SK-N-SH (cell line): ENCODE measurements around the gene RARRES1. TPM values are rescaled to one million over a fixed set of nuclear protein-coding genes. Genes with fewer than 3 reads are reported as not detected.

Experiments
- CTCF ChIA-PET: fragments of 300-600, 350-600 bp; formaldehyde crosslinking; extraction: SDS; loops from one replicate; lab custom pipeline; 2021; lab: Yijun Ruan, JAX
- POLR2A ChIA-PET: fragments of 350-600 bp; sonication (Branson Sonifier 250); formaldehyde crosslinking; extraction: SDS; loops from one replicate; lab custom pipeline; 2020; ENCODE audit warnings: antibody characterized with exemption, inconsistent platforms; lab: Yijun Ruan, JAX
- DNase-seq: peaks from one replicate; pipeline ENCODE4 v3.0.0; 2012
- H2AFZ ChIP-seq: fragments of 200-600 bp; sonication (generic); 2 replicates; pipeline ENCODE4 v1.8.1; 2016; ENCODE audit warnings: antibody characterized with exemption, mild to moderate bottlenecking, low read depth
- H3F3A ChIP-seq: fragments of 200-600 bp; sonication (generic); replicated peaks from 2 replicates; pipeline ENCODE3; 2016; ENCODE audit warnings: antibody characterized with exemption, mild to moderate bottlenecking; ENCODE audit not compliant: insufficient read depth
- H3K27ac ChIP-seq, 2 experiments: fragments of 200-500 bp in 1 of 2; fragments of 200-600 bp in 1 of 2; sonication (Bioruptor generic) in 1 of 2; sonication (generic), shearing (Covaris generic) in 1 of 2; 2 replicates each; pipeline versions ENCODE4 v1.5.1 to v1.6.1; 2014 to 2016; ENCODE audit warnings: low read depth in 2 of 2, inconsistent platforms in 1 of 2, low read length in 1 of 2, mild to moderate bottlenecking in 1 of 2, mixed read lengths in 1 of 2
- H3K27me3 ChIP-seq: fragments of 200-600 bp; sonication (generic), shearing (Covaris generic); 2 replicates; pipeline ENCODE4 v1.6.1; 2016; ENCODE audit warnings: mixed run types; ENCODE audit not compliant: insufficient read depth
- H3K36me3 ChIP-seq, 2 experiments: fragments of 200-500 bp in 1 of 2; fragments of 200-600 bp in 1 of 2; sonication (Bioruptor generic) in 1 of 2; sonication (generic) in 1 of 2; replicated peaks in 1 of 2; 2 replicates each; pipeline versions ENCODE3 to v1.5.1; 2014 to 2016; ENCODE audit warnings: low read length in 1 of 2, mild to moderate bottlenecking in 1 of 2; ENCODE audit not compliant: insufficient read depth in 2 of 2, control insufficient read depth in 1 of 2
- H3K4me1 ChIP-seq, 2 experiments: fragments of 200-500 bp in 1 of 2; fragments of 200-600 bp in 1 of 2; sonication (Bioruptor generic) in 1 of 2; sonication (generic), shearing (Covaris generic) in 1 of 2; 2 replicates each; pipeline versions ENCODE4 v1.5.1 to v1.6.1; 2014 to 2016; ENCODE audit warnings: low read depth in 1 of 2, low read length in 1 of 2, mixed run types in 1 of 2; ENCODE audit not compliant: insufficient read depth in 2 of 2, control insufficient read depth in 1 of 2
- H3K4me2 ChIP-seq: fragments of 200-600 bp; sonication (generic), shearing (Covaris generic); 2 replicates; pipeline ENCODE4 v1.6.1; 2017; ENCODE audit warnings: mixed run types
- H3K4me3 ChIP-seq, 2 experiments: fragments of 200-500 bp in 1 of 2; fragments of 200-600 bp in 1 of 2; sonication (Bioruptor generic) in 1 of 2; sonication (generic), shearing (Covaris generic) in 1 of 2; 2 replicates each; pipeline versions ENCODE4 v1.5.1 to v1.8.1; 2014 to 2016; ENCODE audit warnings: low read depth in 2 of 2, inconsistent platforms in 1 of 2, low read length in 1 of 2, mild to moderate bottlenecking in 1 of 2, mixed read lengths in 1 of 2, moderate library complexity in 1 of 2
- H3K79me2 ChIP-seq: fragments of 200-600 bp; sonication (generic); 2 replicates; pipeline ENCODE4 v1.8.1; 2017; ENCODE audit warnings: mild to moderate bottlenecking; ENCODE audit not compliant: insufficient read depth
- H3K9ac ChIP-seq: fragments of 200-600 bp; sonication (generic); 2 replicates; pipeline ENCODE4 v1.6.1; 2017; ENCODE audit warnings: mixed run types
- H3K9me2 ChIP-seq: fragments of 200-600 bp; sonication (generic); 2 replicates; pipeline ENCODE4 v1.6.1; 2017; ENCODE audit warnings: mixed run types
- H3K9me3 ChIP-seq: fragments of 200-600 bp; sonication (generic); 2 replicates; pipeline ENCODE4 v1.6.1; 2017; ENCODE audit warnings: mixed run types, mild to moderate bottlenecking, moderate library complexity
- H4K20me1 ChIP-seq: fragments of 200-600 bp; sonication (generic); 2 replicates; pipeline ENCODE4 v1.6.1; 2017; ENCODE audit warnings: mild to moderate bottlenecking, mixed run types; ENCODE audit not compliant: insufficient read depth
- CHD2 ChIP-seq: fragments of 150-350 bp; IDR thresholded peaks from 2 replicates; pipeline ENCODE4 v1.6.1; 2018; ENCODE audit warnings: low read length; ENCODE audit not compliant: partially characterized antibody
- FOSL2 ChIP-seq: IDR thresholded peaks from 2 replicates; pipeline ENCODE4 v1.4.0; 2012; ENCODE audit warnings: low read depth, mild to moderate bottlenecking, moderate library complexity, borderline replicate concordance
- FOXJ3 ChIP-seq: sonication (generic); formaldehyde crosslinking; IDR thresholded peaks from 2 replicates; pipeline ENCODE4 v1.5.1; 2020; ENCODE audit warnings: mild to moderate bottlenecking, missing genetic modification reagents
- FOXM1 ChIP-seq: IDR thresholded peaks from 2 replicates; pipeline ENCODE4 v1.4.0; 2012; ENCODE audit warnings: low read depth, mild to moderate bottlenecking
- GABPA ChIP-seq: IDR thresholded peaks from 2 replicates; pipeline ENCODE4 v1.4.0; 2012; ENCODE audit warnings: low read depth, mild to moderate bottlenecking
- GATA2 ChIP-seq: sonication (generic); formaldehyde crosslinking; IDR thresholded peaks from 2 replicates; pipeline ENCODE4 v1.5.0; 2020; ENCODE audit warnings: mild to moderate bottlenecking, missing genetic modification reagents
- JUND ChIP-seq: IDR thresholded peaks from 2 replicates; pipeline ENCODE4 v1.4.0; 2012
- MXI1 ChIP-seq: IDR thresholded peaks from 2 replicates; pipeline ENCODE4 v1.6.1; 2012; ENCODE audit warnings: mild to moderate bottlenecking, low read depth, low read length, improper control_type of control experiment
- NRF1 ChIP-seq: IDR thresholded peaks from 2 replicates; pipeline ENCODE4 v1.6.1; 2012; ENCODE audit warnings: low read depth, mild to moderate bottlenecking, low read length
- RAD21 ChIP-seq: IDR thresholded peaks from 2 replicates; pipeline ENCODE4 v1.6.1; 2012; ENCODE audit warnings: mild to moderate bottlenecking, low read length
- RFX5 ChIP-seq: IDR thresholded peaks from 2 replicates; pipeline ENCODE4 v1.6.1; 2012; ENCODE audit warnings: mild to moderate bottlenecking, improper control_type of control experiment, low read length
- SIN3A ChIP-seq: IDR thresholded peaks from 2 replicates; pipeline ENCODE4 v1.6.1; 2012; ENCODE audit warnings: low read depth, mild to moderate bottlenecking, low read length, moderate library complexity, borderline replicate concordance
- SMC3 ChIP-seq: IDR thresholded peaks from 2 replicates; pipeline ENCODE4 v1.6.1; 2012; ENCODE audit warnings: low read depth, low read length, improper control_type of control experiment
- WGBS: methylation state at CpG from one replicate; pipeline ENCODE4 v1.1.6; 2017; ENCODE audit warnings: low lambda C conversion rate; 5-methylcytosine and 5-hydroxymethylcytosine counted together
- polyA plus RNA-seq, 3 experiments: library from polyadenylated mRNA; depleted of rRNA; stranded (reverse); fragments of >200 nt; gene quantifications; 2 replicates each; pipeline ENCODE4 v1.2.3, GENCODE V29; 2012
- TF ChIP-seq, protein P1 (sequence below): IDR thresholded peaks from 2 replicates; pipeline ENCODE4 v1.4.0; 2012; ENCODE audit warnings: low read depth, borderline replicate concordance
- TF ChIP-seq, protein P2 (sequence below): fragments of 150-350 bp; IDR thresholded peaks from 2 replicates; pipeline ENCODE4 v1.6.1; 2016; ENCODE audit warnings: mild to moderate bottlenecking, low read depth, low read length
- TF ChIP-seq, protein P3 (sequence below): IDR thresholded peaks from 2 replicates; pipeline ENCODE4 v1.6.1; 2012; ENCODE audit warnings: mild to moderate bottlenecking, low read depth, low read length, moderate library complexity
- TF ChIP-seq, protein P4 (sequence below): fragments of 150-350 bp; IDR thresholded peaks from 2 replicates; pipeline ENCODE4 v1.6.1; 2017; ENCODE audit warnings: antibody characterized with exemption, low read length, low read depth, borderline replicate concordance

RARRES1 gene
- polyA plus RNA-seq, 1 of the 3 experiments (the other 2 are of a cell fraction) = 0.15 TPM

DNA sequence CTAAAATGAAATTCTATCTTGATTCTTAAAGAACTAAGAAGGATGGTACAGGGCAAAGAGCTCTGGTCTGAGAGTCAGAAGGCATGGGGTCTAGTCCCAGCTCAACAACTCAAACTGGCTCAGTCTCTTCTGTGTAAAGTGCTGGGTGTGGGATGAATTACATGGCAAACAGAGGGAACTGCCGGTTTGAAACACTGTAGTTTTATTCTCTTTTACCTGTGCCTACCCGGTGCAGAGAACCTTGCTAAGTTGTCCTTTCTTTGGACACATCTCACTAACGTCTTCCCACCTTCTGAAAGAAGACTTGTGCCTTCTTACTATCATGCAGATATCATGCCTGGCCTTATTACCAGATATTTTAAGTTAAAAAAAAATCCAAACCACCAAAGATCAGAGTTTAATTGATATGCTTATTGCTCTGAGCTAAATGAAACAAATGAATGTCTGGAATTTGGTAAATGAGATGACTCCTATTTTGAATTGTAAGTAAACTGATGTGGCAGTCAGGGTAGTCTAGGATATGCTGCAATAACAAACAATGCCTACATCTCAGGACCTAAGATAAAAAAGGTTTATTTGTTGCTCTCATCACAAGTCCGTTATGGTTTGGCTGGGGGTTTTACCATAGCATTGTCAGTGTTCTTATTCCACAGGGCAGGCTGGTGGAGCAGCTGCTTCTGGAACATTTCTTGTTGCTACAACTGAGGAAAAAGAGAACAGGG, 12.5 kb upstream of the RARRES1 start:
- H3K9ac ChIP-seq = no peak overlapping the region
- H3K4me1 ChIP-seq = peaks cover 6 to 28% of the 10 kb centered on the region in 2 experiments; a peak in 3 of 4 replicates
- no peaks in the 10 kb centered on the region for H3K27me3 ChIP-seq
- TF ChIP-seq GATA2 (CRISPR knock-in tag) = no peak
- no peak overlapping the region for H2AFZ ChIP-seq
- peaks cover 18% of the 10 kb centered on the region for H3F3A ChIP-seq
- H3K79me2 ChIP-seq = no peaks in the 10 kb centered on the region
- 91% methylated on average over 4 of the region's 4 CpGs for WGBS
- no peak overlapping the region for H3K4me2 ChIP-seq
- ChIA-PET CTCF (interaction anchor here (5.5 kb wide), 1 partner anchor 17 kb away, joined by 33 read pairs; no protein-coding TSS in a partner anchor), POLR2A (no interaction called here)
- no peaks in the 10 kb centered on the region for H3K9me2 ChIP-seq
- H3K27ac ChIP-seq = no peak overlapping the region
- no peak overlapping the region for H3K4me3 ChIP-seq
- no peaks in the 10 kb centered on the region for H3K36me3 ChIP-seq
- H4K20me1 ChIP-seq = no peaks in the 10 kb centered on the region
- no peak for DNase-seq
- no peaks in the 10 kb centered on the region for H3K9me3 ChIP-seq

DNA sequence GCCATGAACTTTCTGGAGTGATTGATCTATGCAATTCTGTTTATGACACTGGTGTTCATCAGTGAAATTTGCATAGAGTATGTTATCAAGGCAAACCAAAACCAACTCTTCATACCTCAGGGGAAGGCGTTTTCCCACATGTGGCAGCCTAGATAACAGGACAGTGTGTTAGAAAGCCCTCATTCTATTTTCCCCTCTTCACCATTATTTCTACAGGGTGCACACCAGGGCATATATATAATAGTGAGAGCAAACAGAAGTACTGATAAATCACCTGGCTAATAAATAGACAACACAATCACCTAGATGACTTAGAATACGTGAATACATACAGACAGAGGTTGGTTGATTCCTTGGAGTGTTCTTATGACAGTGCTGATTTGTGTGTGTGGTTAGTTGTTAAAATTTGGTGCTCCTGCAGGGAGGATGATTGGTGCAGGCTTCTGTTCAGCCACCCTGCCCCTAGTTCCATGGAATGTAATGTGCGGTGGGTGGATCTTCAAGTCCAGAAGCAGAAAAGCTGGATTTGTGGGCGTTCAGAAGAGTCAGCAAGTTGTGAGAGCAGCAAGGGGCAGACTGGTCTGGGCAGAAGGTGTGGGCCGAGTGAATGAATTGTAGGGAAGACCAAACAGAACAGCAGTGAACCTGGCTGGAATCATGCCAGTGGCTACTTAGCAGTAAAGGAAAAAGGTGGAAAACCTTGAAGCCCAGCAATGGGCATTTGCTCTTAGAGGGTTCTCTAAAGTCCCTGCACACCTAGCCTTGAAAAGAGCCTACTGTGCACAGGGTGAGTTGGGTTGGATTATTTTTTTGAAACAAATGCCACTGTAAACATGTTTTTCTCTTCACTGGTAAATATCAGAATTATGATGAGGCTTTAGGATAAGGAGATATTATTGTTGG, 11.7 kb upstream of the RARRES1 start:
- DNase-seq = no peak
- Histone ChIP-seq H3K79me2 (no peaks in the 10 kb centered on the region), H3K9ac (no peak overlapping the region), H2AFZ (no peak overlapping the region), H3K4me3 (no peak overlapping the region), H3K27ac (no peak overlapping the region), H4K20me1 (no peaks in the 10 kb centered on the region), H3F3A (peaks cover 18% of the 10 kb centered on the region), H3K9me2 (no peaks in the 10 kb centered on the region), H3K36me3 (no peaks in the 10 kb centered on the region), H3K4me1 (peaks cover 6 to 26% of the 10 kb centered on the region in 2 experiments; a peak in 3 of 4 replicates), H3K9me3 (no peaks in the 10 kb centered on the region), H3K4me2 (no peak overlapping the region), H3K27me3 (no peaks in the 10 kb centered on the region)
- POLR2A ChIA-PET = no interaction called here
- WGBS = 91% methylated on average over 5 of the region's 5 CpGs
- CTCF ChIA-PET = interaction anchor here (1.4 to 5.5 kb wide), 2 partner anchors 16 to 46 kb away, joined by 3 to 33 read pairs; no protein-coding TSS in a partner anchor
- no peak for TF ChIP-seq NRF1
- no peak for TF ChIP-seq RFX5
- TF ChIP-seq, protein P1, sequence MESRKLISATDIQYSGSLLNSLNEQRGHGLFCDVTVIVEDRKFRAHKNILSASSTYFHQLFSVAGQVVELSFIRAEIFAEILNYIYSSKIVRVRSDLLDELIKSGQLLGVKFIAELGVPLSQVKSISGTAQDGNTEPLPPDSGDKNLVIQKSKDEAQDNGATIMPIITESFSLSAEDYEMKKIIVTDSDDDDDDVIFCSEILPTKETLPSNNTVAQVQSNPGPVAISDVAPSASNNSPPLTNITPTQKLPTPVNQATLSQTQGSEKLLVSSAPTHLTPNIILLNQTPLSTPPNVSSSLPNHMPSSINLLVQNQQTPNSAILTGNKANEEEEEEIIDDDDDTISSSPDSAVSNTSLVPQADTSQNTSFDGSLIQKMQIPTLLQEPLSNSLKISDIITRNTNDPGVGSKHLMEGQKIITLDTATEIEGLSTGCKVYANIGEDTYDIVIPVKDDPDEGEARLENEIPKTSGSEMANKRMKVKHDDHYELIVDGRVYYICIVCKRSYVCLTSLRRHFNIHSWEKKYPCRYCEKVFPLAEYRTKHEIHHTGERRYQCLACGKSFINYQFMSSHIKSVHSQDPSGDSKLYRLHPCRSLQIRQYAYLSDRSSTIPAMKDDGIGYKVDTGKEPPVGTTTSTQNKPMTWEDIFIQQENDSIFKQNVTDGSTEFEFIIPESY = no peak
- TF ChIP-seq JUND = no peak
- no peak for TF ChIP-seq GATA2 (CRISPR knock-in tag)
- TF ChIP-seq FOSL2 = no peak
- TF ChIP-seq, protein P2, sequence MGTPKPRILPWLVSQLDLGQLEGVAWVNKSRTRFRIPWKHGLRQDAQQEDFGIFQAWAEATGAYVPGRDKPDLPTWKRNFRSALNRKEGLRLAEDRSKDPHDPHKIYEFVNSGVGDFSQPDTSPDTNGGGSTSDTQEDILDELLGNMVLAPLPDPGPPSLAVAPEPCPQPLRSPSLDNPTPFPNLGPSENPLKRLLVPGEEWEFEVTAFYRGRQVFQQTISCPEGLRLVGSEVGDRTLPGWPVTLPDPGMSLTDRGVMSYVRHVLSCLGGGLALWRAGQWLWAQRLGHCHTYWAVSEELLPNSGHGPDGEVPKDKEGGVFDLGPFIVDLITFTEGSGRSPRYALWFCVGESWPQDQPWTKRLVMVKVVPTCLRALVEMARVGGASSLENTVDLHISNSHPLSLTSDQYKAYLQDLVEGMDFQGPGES = no peak
- no peak for TF ChIP-seq SMC3
- TF ChIP-seq SIN3A = no peak
- TF ChIP-seq MXI1 = no peak
- TF ChIP-seq GABPA = no peak
- TF ChIP-seq, protein P3, sequence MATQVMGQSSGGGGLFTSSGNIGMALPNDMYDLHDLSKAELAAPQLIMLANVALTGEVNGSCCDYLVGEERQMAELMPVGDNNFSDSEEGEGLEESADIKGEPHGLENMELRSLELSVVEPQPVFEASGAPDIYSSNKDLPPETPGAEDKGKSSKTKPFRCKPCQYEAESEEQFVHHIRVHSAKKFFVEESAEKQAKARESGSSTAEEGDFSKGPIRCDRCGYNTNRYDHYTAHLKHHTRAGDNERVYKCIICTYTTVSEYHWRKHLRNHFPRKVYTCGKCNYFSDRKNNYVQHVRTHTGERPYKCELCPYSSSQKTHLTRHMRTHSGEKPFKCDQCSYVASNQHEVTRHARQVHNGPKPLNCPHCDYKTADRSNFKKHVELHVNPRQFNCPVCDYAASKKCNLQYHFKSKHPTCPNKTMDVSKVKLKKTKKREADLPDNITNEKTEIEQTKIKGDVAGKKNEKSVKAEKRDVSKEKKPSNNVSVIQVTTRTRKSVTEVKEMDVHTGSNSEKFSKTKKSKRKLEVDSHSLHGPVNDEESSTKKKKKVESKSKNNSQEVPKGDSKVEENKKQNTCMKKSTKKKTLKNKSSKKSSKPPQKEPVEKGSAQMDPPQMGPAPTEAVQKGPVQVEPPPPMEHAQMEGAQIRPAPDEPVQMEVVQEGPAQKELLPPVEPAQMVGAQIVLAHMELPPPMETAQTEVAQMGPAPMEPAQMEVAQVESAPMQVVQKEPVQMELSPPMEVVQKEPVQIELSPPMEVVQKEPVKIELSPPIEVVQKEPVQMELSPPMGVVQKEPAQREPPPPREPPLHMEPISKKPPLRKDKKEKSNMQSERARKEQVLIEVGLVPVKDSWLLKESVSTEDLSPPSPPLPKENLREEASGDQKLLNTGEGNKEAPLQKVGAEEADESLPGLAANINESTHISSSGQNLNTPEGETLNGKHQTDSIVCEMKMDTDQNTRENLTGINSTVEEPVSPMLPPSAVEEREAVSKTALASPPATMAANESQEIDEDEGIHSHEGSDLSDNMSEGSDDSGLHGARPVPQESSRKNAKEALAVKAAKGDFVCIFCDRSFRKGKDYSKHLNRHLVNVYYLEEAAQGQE = no peak
- TF ChIP-seq FOXM1 = no peak
- no peak for TF ChIP-seq FOXJ3 (CRISPR knock-in tag)
- TF ChIP-seq CHD2 = no peak
- TF ChIP-seq, protein P4, sequence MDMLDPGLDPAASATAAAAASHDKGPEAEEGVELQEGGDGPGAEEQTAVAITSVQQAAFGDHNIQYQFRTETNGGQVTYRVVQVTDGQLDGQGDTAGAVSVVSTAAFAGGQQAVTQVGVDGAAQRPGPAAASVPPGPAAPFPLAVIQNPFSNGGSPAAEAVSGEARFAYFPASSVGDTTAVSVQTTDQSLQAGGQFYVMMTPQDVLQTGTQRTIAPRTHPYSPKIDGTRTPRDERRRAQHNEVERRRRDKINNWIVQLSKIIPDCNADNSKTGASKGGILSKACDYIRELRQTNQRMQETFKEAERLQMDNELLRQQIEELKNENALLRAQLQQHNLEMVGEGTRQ = no peak
- no peak for TF ChIP-seq RAD21
